Heart right ventricle (tissue), 16 donors: ENCODE data around the gene P3H3. TPM values are rescaled to one million over a fixed set of nuclear protein-coding genes. Genes with fewer than 3 reads are reported as not detected.

Experiments
- ATAC-seq, 8 donors: fragments of 200-7000 bp; cut with Tn5 transposase; one replicate each; pipeline ENCODE4 v1.9.1; 2020; ENCODE audit warnings: mild to moderate bottlenecking in 8 of 8, moderate library complexity in 8 of 8, moderate number of reproducible peaks in 1 of 8
- DNase-seq, 2 donors: peaks; one replicate each; pipeline ENCODE4 v3.0.0-alpha.2; 2020
- H3K27ac ChIP-seq, 10 donors: fragments of 200-600 bp; sonication (generic) in 2 of 10; one replicate each; pipeline versions ENCODE4 v1.5.0 to v1.8.0; 2020 to 2022; ENCODE audit warnings: mild to moderate bottlenecking in 3 of 10
- H3K27me3 ChIP-seq, 7 donors: fragments of 200-600 bp; one replicate each; pipeline ENCODE4 v1.8.0; 2021 to 2022; ENCODE audit warnings: mild to moderate bottlenecking in 2 of 7
- H3K36me3 ChIP-seq, 9 donors: fragments of 200-600 bp; sonication (generic) in 1 of 9; one replicate each; pipeline versions ENCODE4 v1.5.0 to v1.8.0; 2020 to 2022; ENCODE audit warnings: mild to moderate bottlenecking in 2 of 9
- H3K4me1 ChIP-seq, 9 donors: fragments of 200-600 bp; sonication (generic) in 1 of 9; one replicate each; pipeline versions ENCODE4 v1.5.0 to v1.8.0; 2020 to 2022; ENCODE audit warnings: mild to moderate bottlenecking in 4 of 9
- H3K4me3 ChIP-seq, 10 donors: fragments of 200-600 bp; sonication (generic) in 2 of 10; one replicate each; pipeline versions ENCODE4 v1.5.0 to v1.8.0; 2020 to 2022; ENCODE audit warnings: mild to moderate bottlenecking in 7 of 10, moderate library complexity in 2 of 10
- H3K9me3 ChIP-seq, 11 donors: fragments of 200-600 bp in 10 of 11; sonication (generic) in 2 of 11; one replicate each; pipeline versions ENCODE4 v1.5.0 to v1.8.0; 2013 to 2022; ENCODE audit warnings: mild to moderate bottlenecking in 2 of 11, control low read depth in 1 of 11, moderate library complexity in 1 of 11
- WGBS, 2 donors: extraction: QIAGEN DNeasy Blood & Tissue Kit; methylation state at CpG; one replicate each; pipeline ENCODE4 v1.1.7; 2013; ENCODE audit warnings: inconsistent platforms in 1 of 2; 5-methylcytosine and 5-hydroxymethylcytosine counted together
- intact Hi-C, 10 donors: fragments of 100-400 bp; cut with DNase I; formaldehyde crosslinking; loops; one replicate each; pipeline versions ENCODE4 v1.11.1 to v1.14.2; 2022
- polyA plus RNA-seq, 2 donors: library from polyadenylated mRNA; stranded (reverse); fragments of 200-250 nt; gene quantifications; one replicate each; pipeline ENCODE4 v1.2.3, GENCODE V29; 2013
- total RNA-seq, 10 donors: library from RNA; stranded (reverse); fragmentation: NEBNext Ultra II Directional in 3 of 10; extraction: Animal tissue kit (Norgen Biotek cat#: 25700) in 3 of 10; gene quantifications; one replicate each; pipeline versions ENCODE4 v1.2.1 to v1.2.4, GENCODE V29; 2021 to 2023
- TF ChIP-seq, protein P1 (sequence below), 9 donors: fragments of 200-600 bp; sonication (generic) in 2 of 9; IDR thresholded peaks; one replicate each; pipeline versions ENCODE4 v1.5.0 to v1.8.0; 2021 to 2022; ENCODE audit warnings: antibody characterized with exemption in 9 of 9, mild to moderate bottlenecking in 5 of 9, moderate library complexity in 1 of 9
- donor health status: Arrhythmogenic right ventricular cardiomyopathy.
- donor health status: ischemic (EF 13 %, LVEDD 7.1; RV severe dilation, severe dysfunction).
- donor health status: healthy with polysubstance abuse.
- donor health status: DM: no; HTN: yes; CAD: no.
- donor health status: DM: no; HTN: no; CAD: no.
- donor health status: ischemic (EF 25% LVEDD 6.9; RV normal size, moderate dysfunction).
- donor health status: ischemic (EF 25% LVEDD 5.7; RV mildly dilated, moderate dysfunction).
- donor health status: healthy.
- donor health status: DM: yes; HTN: yes; CAD: no.
- donor health status: Ischemic cardiomyopathy.
- donor health status: ischemic (EF 35%, LVEDD 5.7; RV mildly dilated, moderate dysfunction).
- donor health status: nonischemic (EF 11% LVEDD 7.7; RV severe dilation, severe dysfunction).
- donor health status: DM: yes; HTN: yes; CAD: no.
- donor health status: PGD.
- donor health status: ischemic (EF 29% LVEDD 5.4; RV normal size, mild dysfunction).
- donor health status: nonischemic (EF 23%, LVEDD 6.1; RV moderate dilation, normal function).

The P3H3 gene
- total and polyA plus RNA-seq, 12 donors, result 6.4 to 37.8 (median 16.0) TPM

GRCh38 chr12:6783828-6784227 lies 44.4 kb upstream of the P3H3 start:
- Histone ChIP-seq H3K4me1 (peaks cover 0 to 41% (median 18%) of the 10 kb centered on the region in 9 donors), H3K9me3 (no peaks in the 10 kb centered on the region), H3K27me3 (no peaks in the 10 kb centered on the region), H3K27ac (no peak overlapping the region), H3K4me3 (no peak overlapping the region), H3K36me3 (no peaks in the 10 kb centered on the region)
- ATAC-seq (no peak), DNase-seq (no peak)
- TF ChIP-seq, protein P1, sequence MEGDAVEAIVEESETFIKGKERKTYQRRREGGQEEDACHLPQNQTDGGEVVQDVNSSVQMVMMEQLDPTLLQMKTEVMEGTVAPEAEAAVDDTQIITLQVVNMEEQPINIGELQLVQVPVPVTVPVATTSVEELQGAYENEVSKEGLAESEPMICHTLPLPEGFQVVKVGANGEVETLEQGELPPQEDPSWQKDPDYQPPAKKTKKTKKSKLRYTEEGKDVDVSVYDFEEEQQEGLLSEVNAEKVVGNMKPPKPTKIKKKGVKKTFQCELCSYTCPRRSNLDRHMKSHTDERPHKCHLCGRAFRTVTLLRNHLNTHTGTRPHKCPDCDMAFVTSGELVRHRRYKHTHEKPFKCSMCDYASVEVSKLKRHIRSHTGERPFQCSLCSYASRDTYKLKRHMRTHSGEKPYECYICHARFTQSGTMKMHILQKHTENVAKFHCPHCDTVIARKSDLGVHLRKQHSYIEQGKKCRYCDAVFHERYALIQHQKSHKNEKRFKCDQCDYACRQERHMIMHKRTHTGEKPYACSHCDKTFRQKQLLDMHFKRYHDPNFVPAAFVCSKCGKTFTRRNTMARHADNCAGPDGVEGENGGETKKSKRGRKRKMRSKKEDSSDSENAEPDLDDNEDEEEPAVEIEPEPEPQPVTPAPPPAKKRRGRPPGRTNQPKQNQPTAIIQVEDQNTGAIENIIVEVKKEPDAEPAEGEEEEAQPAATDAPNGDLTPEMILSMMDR (IDR thresholded peaks at IDR 0.05), result no peak
- 89 to 92% methylated on average over 9 of the region's 9 CpGs for WGBS, 2 donors
- intact Hi-C loops, result loop anchor here in 2 of 10 donors (5.0 kb wide), 2 partner anchors 38 to 47 kb away; partner anchors contain the start of gene GPR162 (in 1 of the 2)

GRCh38 chr12:6784296-6784695 lies 43.9 kb upstream of the P3H3 start:
- no peaks in the 10 kb centered on the region for H3K36me3 ChIP-seq
- no peaks in the 10 kb centered on the region for H3K27me3 ChIP-seq
- H3K27ac ChIP-seq, result no peak overlapping the region
- DNase-seq, result no peak
- no peak for ATAC-seq
- peaks cover 0 to 41% (median 14%) of the 10 kb centered on the region in 9 donors for H3K4me1 ChIP-seq
- no peaks in the 10 kb centered on the region for H3K9me3 ChIP-seq
- no peak overlapping the region for H3K4me3 ChIP-seq
- intact Hi-C loops, result loop anchor here in 2 of 10 donors (5.0 kb wide), 2 partner anchors 38 to 47 kb away; partner anchors contain the start of gene GPR162 (in 1 of the 2)
- TF ChIP-seq, protein P1 (IDR thresholded peaks at IDR 0.05), result no peak
- WGBS, 2 donors, result 88% methylated on average over 5 of the region's 5 CpGs

DNA sequence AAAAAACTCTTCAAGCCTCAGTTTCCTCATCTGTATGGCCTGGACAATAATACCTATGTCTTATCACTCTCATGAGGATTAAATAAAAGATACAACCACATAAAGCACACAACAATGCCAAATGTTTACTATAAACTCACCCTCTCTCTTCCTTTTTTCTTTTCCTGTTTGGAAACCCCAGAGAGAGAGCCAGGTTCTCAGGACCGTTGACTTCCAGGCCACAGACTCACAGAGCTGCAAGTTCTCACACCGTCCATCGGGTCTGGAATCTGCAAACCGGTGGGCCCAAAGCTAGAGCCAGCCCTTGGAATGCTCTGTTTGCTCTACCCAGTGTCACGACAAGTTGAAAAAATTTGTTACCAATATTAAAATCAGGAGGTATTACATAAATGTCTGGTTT lies 43.4 kb upstream of the P3H3 start:
- intact Hi-C loops, result loop anchor here in 4 of 10 donors (5.0 kb wide), 2 partner anchors 38 to 47 kb away; partner anchors contain the start of gene GPR162 (in 3 of the 4)
- TF ChIP-seq, protein P1 (IDR thresholded peaks at IDR 0.05), result no peak
- H3K36me3 ChIP-seq, result no peaks in the 10 kb centered on the region
- 52 to 61% methylated on average over 5 of the region's 5 CpGs for WGBS, 2 donors
- peaks cover 0 to 41% (median 11%) of the 10 kb centered on the region in 9 donors for H3K4me1 ChIP-seq
- no peak overlapping the region for H3K27ac ChIP-seq
- no peak overlapping the region for H3K4me3 ChIP-seq
- DNase-seq, result no peak
- no peak for ATAC-seq
- no peaks in the 10 kb centered on the region for H3K9me3 ChIP-seq
- H3K27me3 ChIP-seq, result no peaks in the 10 kb centered on the region

- Histone ChIP-seq H3K27ac (peak overlapping the region in 4 of 10 donors; percentile 5 to 38 (median 12)), H3K4me1 (peaks cover 0 to 41% (median 11%) of the 10 kb centered on the region in 9 donors), H3K36me3 (no peaks in the 10 kb centered on the region), H3K27me3 (no peaks in the 10 kb centered on the region), H3K9me3 (no peaks in the 10 kb centered on the region), H3K4me3 (no peak overlapping the region)
- intact Hi-C loops, result loop anchor here in 2 of 10 donors (5.0 kb wide), 1 partner anchor 36 kb away; the partner anchor contains the start of gene GPR162 (in 2 of the 2)
- DNase-seq (no peak), ATAC-seq (no peak)
- TF ChIP-seq, protein P1 (IDR thresholded peaks at IDR 0.05), result no peak
- WGBS, 2 donors, result 59 to 66% methylated on average over 9 of the region's 9 CpGs
Measured at GRCh38 chr12:6786416-6787094, 41.7 kb upstream of the P3H3 start.
